MCF 10A (cell line): ENCODE measurements around the gene FGGY. TPM values are rescaled to one million over a fixed set of nuclear protein-coding genes. Genes with fewer than 3 reads are reported as not detected.

Source experiments
- BruUV-seq: library from RNA; stranded (reverse); fragments of 400-500 nt; replicated peaks from 2 replicates; lab custom pipeline; 2021; lab: Mats Ljungman, UMichigan
- CTCF ChIA-PET: fragments of 300-600 bp; sonication (Branson Sonifier 250); formaldehyde crosslinking; extraction: SDS; loops from one replicate; lab custom pipeline; 2021; ENCODE audit warnings: antibody characterized with exemption, inconsistent platforms; lab: Yijun Ruan, JAX
- POLR2A ChIA-PET: fragments of 300-600, 350-650 bp; sonication (Branson Sonifier 250); formaldehyde crosslinking; extraction: SDS; loops from one replicate; lab custom pipeline; 2020; ENCODE audit warnings: antibody characterized with exemption, inconsistent platforms; lab: Yijun Ruan, JAX
- DNase-seq: peaks from one replicate; pipeline ENCODE4 v3.0.0-alpha.2; 2018; ENCODE audit not compliant: unreplicated experiment
- H3K27ac Mint-ChIP-seq: one replicate; pipeline ENCODE4 v1.8.0; 2022; ENCODE audit warnings: mild to moderate bottlenecking, low read depth, mixed read lengths; ENCODE audit not compliant: unreplicated experiment
- H3K27me3 Mint-ChIP-seq: one replicate; pipeline ENCODE4 v1.8.0; 2022; ENCODE audit warnings: mixed read lengths; ENCODE audit not compliant: insufficient read depth, unreplicated experiment
- H3K36me3 Mint-ChIP-seq: one replicate; pipeline ENCODE4 v1.8.0; 2022; ENCODE audit warnings: mild to moderate bottlenecking, moderate library complexity, mixed read lengths; ENCODE audit not compliant: insufficient read depth, unreplicated experiment
- H3K4me1 Mint-ChIP-seq: one replicate; pipeline ENCODE4 v1.8.0; 2022; ENCODE audit warnings: mixed read lengths; ENCODE audit not compliant: insufficient read depth, unreplicated experiment
- H3K4me3 Mint-ChIP-seq: one replicate; pipeline ENCODE4 v1.8.0; 2022; ENCODE audit warnings: mild to moderate bottlenecking, moderate library complexity, mixed read lengths; ENCODE audit not compliant: unreplicated experiment
- H3K9me3 Mint-ChIP-seq: one replicate; pipeline ENCODE4 v1.8.0; 2022; ENCODE audit warnings: mixed read lengths; ENCODE audit not compliant: unreplicated experiment
- CTCF ChIP-seq: fragments of 200-600 bp; IDR thresholded peaks from one replicate; pipeline ENCODE4 v1.8.0; 2022; ENCODE audit warnings: antibody characterized with exemption, mild to moderate bottlenecking; ENCODE audit not compliant: unreplicated experiment
- intact Hi-C: fragments of 100-400 bp; cut with micrococcal nuclease; formaldehyde crosslinking; loops from 2 replicates; pipeline ENCODE4 v1.14.1; 2022
- total RNA-seq: library from RNA; stranded (reverse); gene quantifications from 2 replicates; pipeline ENCODE4 v1.2.3, GENCODE V29; 2022

The FGGY gene
- total RNA-seq, 1 experiment from 2014 or later = 10.6 TPM

- intact Hi-C loops = no loop called here
- no peaks in the 10 kb centered on the region for H3K4me1 Mint-ChIP-seq
- no TSS peak for BruUV-seq
- DNase-seq = no peak
- POLR2A ChIA-PET = no interaction called here
- no peak overlapping the region for H3K27ac Mint-ChIP-seq
- H3K27me3 Mint-ChIP-seq = no peaks in the 10 kb centered on the region
- no peaks in the 10 kb centered on the region for H3K36me3 Mint-ChIP-seq
- no peak overlapping the region for H3K4me3 Mint-ChIP-seq
- no peak for TF ChIP-seq CTCF
- no peaks in the 10 kb centered on the region for H3K9me3 Mint-ChIP-seq
- CTCF ChIA-PET = no interaction called here
Measured at GRCh38 chr1:59265622-59266021, 31.3 kb upstream of the FGGY start.

- Mint-ChIP-seq H3K36me3 (no peaks in the 10 kb centered on the region), H3K4me3 (no peak overlapping the region), H3K27me3 (no peaks in the 10 kb centered on the region), H3K27ac (no peak overlapping the region), H3K9me3 (no peaks in the 10 kb centered on the region), H3K4me1 (no peaks in the 10 kb centered on the region)
- TF ChIP-seq CTCF = no peak
- ChIA-PET POLR2A (interaction anchor here (0.6 kb wide), 2 partner anchors 314 to 487 kb away, joined by 3 to 4 read pairs; no protein-coding TSS in a partner anchor), CTCF (no interaction called here)
- BruUV-seq = no TSS peak
- intact Hi-C loops = no loop called here
- no peak for DNase-seq
Measured at GRCh38 chr1:59266180-59266926, 30.5 kb upstream of the FGGY start.

GRCh38 chr1:59266927-59267293 lies 30.0 kb upstream of the FGGY start:
- no peaks in the 10 kb centered on the region for H3K4me1 Mint-ChIP-seq
- TF ChIP-seq CTCF = no peak
- H3K9me3 Mint-ChIP-seq = no peaks in the 10 kb centered on the region
- no peak overlapping the region for H3K4me3 Mint-ChIP-seq
- ChIA-PET POLR2A (interaction anchor here (0.6 kb wide), 1 partner anchor 488 kb away, joined by 3 read pairs; no protein-coding TSS in a partner anchor), CTCF (no interaction called here)
- H3K27me3 Mint-ChIP-seq = no peaks in the 10 kb centered on the region
- no peaks in the 10 kb centered on the region for H3K36me3 Mint-ChIP-seq
- no peak overlapping the region for H3K27ac Mint-ChIP-seq
- DNase-seq = no peak
- intact Hi-C loops = no loop called here
- BruUV-seq = no TSS peak

GRCh38 chr1:59268406-59268805 lies 28.5 kb upstream of the FGGY start:
- no peak for TF ChIP-seq CTCF
- ChIA-PET CTCF (interaction anchor here (0.6 kb wide), 1 partner anchor 243 kb away, joined by 4 read pairs; no protein-coding TSS in a partner anchor), POLR2A (no interaction called here)
- Mint-ChIP-seq H3K27me3 (no peaks in the 10 kb centered on the region), H3K4me3 (no peak overlapping the region), H3K27ac (no peak overlapping the region), H3K9me3 (no peaks in the 10 kb centered on the region), H3K4me1 (no peaks in the 10 kb centered on the region), H3K36me3 (no peaks in the 10 kb centered on the region)
- no peak for DNase-seq
- no TSS peak for BruUV-seq
- intact Hi-C loops = no loop called here
